ENCODE measurements around the gene OR6Q1.

The OR6Q1 gene

DNA sequence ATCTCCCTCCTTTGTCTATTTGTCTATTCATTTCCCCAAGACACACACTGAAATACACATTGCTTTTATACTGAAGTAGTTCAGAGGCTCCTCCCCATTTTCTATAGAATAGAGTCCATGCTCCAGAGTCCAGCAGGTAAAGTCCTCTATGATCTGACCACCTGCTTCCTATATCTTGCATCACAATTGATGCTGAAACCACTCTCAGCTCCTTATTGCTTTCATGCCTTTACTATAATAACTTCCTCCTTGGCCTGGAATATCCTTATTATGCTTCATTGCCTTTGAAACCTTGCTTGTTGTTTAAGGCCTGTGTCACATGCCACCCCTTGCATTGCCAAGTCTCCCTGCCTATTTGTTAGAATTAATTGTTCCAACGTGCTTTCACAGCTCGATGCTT is 12.6 kb downstream of the OR6Q1 start:
- TF ChIP-seq ZBTB7A (IDR thresholded peaks at IDR 0.05; ENCODE audit: low read depth), result no peak
- TF ChIP-seq EGR1 (IDR thresholded peaks at IDR 0.05), result no peak
- no peak for TF ChIP-seq NFIC (IDR thresholded peaks at IDR 0.05)
- TF ChIP-seq TEAD4 (IDR thresholded peaks at IDR 0.05), result no peak
- no peak for TF ChIP-seq YY1 (IDR thresholded peaks at IDR 0.05; ENCODE audit: low read depth)
- TF ChIP-seq CREB1 (IDR thresholded peaks at IDR 0.05; ENCODE audit: low read depth), result no peak
- TF ChIP-seq, protein P1, sequence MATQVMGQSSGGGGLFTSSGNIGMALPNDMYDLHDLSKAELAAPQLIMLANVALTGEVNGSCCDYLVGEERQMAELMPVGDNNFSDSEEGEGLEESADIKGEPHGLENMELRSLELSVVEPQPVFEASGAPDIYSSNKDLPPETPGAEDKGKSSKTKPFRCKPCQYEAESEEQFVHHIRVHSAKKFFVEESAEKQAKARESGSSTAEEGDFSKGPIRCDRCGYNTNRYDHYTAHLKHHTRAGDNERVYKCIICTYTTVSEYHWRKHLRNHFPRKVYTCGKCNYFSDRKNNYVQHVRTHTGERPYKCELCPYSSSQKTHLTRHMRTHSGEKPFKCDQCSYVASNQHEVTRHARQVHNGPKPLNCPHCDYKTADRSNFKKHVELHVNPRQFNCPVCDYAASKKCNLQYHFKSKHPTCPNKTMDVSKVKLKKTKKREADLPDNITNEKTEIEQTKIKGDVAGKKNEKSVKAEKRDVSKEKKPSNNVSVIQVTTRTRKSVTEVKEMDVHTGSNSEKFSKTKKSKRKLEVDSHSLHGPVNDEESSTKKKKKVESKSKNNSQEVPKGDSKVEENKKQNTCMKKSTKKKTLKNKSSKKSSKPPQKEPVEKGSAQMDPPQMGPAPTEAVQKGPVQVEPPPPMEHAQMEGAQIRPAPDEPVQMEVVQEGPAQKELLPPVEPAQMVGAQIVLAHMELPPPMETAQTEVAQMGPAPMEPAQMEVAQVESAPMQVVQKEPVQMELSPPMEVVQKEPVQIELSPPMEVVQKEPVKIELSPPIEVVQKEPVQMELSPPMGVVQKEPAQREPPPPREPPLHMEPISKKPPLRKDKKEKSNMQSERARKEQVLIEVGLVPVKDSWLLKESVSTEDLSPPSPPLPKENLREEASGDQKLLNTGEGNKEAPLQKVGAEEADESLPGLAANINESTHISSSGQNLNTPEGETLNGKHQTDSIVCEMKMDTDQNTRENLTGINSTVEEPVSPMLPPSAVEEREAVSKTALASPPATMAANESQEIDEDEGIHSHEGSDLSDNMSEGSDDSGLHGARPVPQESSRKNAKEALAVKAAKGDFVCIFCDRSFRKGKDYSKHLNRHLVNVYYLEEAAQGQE (IDR thresholded peaks at IDR 0.05; ENCODE audit: low read depth), result no peak
- TF ChIP-seq FOXM1 (IDR thresholded peaks at IDR 0.05; ENCODE audit: borderline replicate concordance, low read depth), result no peak
- no peak for TF ChIP-seq TAF1 (IDR thresholded peaks at IDR 0.05; ENCODE audit: low read depth)
- TF ChIP-seq, protein P2, sequence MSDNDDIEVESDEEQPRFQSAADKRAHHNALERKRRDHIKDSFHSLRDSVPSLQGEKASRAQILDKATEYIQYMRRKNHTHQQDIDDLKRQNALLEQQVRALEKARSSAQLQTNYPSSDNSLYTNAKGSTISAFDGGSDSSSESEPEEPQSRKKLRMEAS (IDR thresholded peaks at IDR 0.05), result no peak

DNA sequence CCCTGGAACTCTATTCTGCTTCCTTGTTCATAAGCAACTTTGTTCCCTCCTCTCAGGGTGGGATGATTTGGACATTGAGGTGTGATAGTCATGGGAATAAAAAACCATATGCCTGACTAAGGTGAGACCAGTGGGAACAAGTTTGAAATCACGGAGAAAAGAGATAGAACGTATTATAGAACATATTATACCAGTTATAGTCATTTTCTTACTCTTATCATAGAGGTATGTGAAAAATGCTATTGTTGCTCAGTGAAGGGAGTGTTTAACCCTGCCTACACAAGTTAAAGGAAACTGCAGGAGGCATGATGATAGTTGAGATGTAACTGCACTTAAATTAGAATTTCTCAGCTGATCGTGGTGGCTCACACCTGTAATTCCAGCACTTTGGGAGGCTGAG is 15.5 kb downstream of the OR6Q1 start:
- TF ChIP-seq EP300 (IDR thresholded peaks at IDR 0.05; ENCODE audit: borderline replicate concordance) (no peak), TEAD4 (IDR thresholded peaks at IDR 0.05) (no peak), TCF12 (IDR thresholded peaks at IDR 0.05; ENCODE audit: low read depth) (no peak), CEBPB (IDR thresholded peaks at IDR 0.05) (no peak), FOXM1 (IDR thresholded peaks at IDR 0.05; ENCODE audit: borderline replicate concordance, low read depth) (no peak), CREB1 (IDR thresholded peaks at IDR 0.05; ENCODE audit: low read depth) (no peak)
- TF ChIP-seq, protein P3, sequence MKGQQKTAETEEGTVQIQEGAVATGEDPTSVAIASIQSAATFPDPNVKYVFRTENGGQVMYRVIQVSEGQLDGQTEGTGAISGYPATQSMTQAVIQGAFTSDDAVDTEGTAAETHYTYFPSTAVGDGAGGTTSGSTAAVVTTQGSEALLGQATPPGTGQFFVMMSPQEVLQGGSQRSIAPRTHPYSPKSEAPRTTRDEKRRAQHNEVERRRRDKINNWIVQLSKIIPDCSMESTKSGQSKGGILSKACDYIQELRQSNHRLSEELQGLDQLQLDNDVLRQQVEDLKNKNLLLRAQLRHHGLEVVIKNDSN (IDR thresholded peaks at IDR 0.05), result no peak
- TF ChIP-seq, protein P1 (IDR thresholded peaks at IDR 0.05; ENCODE audit: low read depth), result no peak
- TF ChIP-seq, protein P2 (IDR thresholded peaks at IDR 0.05), result no peak

DNA sequence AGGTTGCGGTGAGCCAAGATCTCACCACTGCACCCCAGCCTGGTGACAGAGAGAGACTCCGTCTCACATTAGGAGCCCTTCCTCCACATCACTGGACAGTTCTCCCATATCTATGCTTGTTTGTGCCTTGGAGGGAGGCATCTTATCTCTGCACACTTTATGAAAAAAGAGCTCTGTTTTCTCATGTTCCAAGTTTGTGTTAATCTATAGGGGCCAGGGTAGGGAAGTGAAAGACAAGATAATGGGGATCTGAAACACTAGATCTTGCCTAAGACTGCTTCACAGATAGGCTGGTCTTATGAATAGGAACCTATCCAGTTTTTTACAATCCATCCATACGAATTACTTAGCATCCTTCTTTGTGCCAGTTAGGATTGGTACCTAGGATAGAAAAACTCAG is 17.1 kb downstream of the OR6Q1 start:
- no peak for TF ChIP-seq TEAD4 (IDR thresholded peaks at IDR 0.05)
- no peak for TF ChIP-seq RAD21 (IDR thresholded peaks at IDR 0.05; ENCODE audit: low read depth)
- TF ChIP-seq, protein P2 (IDR thresholded peaks at IDR 0.05), result no peak
- TF ChIP-seq EP300 (IDR thresholded peaks at IDR 0.05; ENCODE audit: borderline replicate concordance), result no peak
- TF ChIP-seq, protein P1 (IDR thresholded peaks at IDR 0.05; ENCODE audit: low read depth), result no peak
- no peak for TF ChIP-seq TAF1 (IDR thresholded peaks at IDR 0.05; ENCODE audit: low read depth)
- no peak for TF ChIP-seq FOXM1 (IDR thresholded peaks at IDR 0.05; ENCODE audit: borderline replicate concordance, low read depth)
- no peak for TF ChIP-seq TCF12 (IDR thresholded peaks at IDR 0.05; ENCODE audit: low read depth)
- no peak for TF ChIP-seq CREB1 (IDR thresholded peaks at IDR 0.05; ENCODE audit: low read depth)
- no peak for TF ChIP-seq ZBTB7A (IDR thresholded peaks at IDR 0.05; ENCODE audit: low read depth)
- no peak for TF ChIP-seq NFIC (IDR thresholded peaks at IDR 0.05)
- TF ChIP-seq YY1 (IDR thresholded peaks at IDR 0.05; ENCODE audit: low read depth), result no peak
- no peak for TF ChIP-seq CEBPB (IDR thresholded peaks at IDR 0.05)
- TF ChIP-seq EGR1 (IDR thresholded peaks at IDR 0.05), result no peak
- TF ChIP-seq, protein P3 (IDR thresholded peaks at IDR 0.05), result no peak

DNA sequence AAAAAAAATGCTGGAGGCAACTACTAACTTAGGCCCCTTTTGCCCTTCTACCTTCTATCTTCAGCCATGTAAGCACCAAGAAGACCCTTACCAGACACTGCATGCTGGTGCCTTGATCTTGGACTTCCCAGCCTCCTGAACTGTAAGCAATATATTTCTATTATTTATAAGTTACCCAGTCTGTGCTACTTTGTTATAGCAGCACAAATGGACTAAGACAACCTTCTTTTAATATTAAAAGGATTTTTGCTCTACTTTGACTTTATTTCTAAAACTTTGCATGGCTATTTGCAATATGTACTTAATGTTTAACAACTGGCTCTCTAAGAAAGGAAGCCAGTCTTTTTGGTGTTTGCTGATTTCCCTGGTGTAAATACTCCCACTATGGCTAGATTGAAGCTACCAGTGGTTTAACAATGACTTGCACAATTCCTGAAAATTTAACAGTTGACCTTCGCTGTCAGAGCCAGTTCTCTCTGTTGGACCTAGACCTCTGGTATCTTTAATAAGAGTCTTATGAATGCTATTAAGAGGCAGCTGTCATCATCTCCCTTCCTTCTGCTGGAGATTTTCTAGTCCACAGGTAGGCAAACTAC is 25.2 kb downstream of the OR6Q1 start:
- TF ChIP-seq ZBTB7A (IDR thresholded peaks at IDR 0.05; ENCODE audit: low read depth), result no peak
- TF ChIP-seq YY1 (IDR thresholded peaks at IDR 0.05; ENCODE audit: low read depth), result no peak
- TF ChIP-seq CEBPB (IDR thresholded peaks at IDR 0.05), result no peak
- TF ChIP-seq TCF12 (IDR thresholded peaks at IDR 0.05; ENCODE audit: low read depth), result no peak
- TF ChIP-seq, protein P2 (IDR thresholded peaks at IDR 0.05), result no peak
- no peak for TF ChIP-seq EP300 (IDR thresholded peaks at IDR 0.05; ENCODE audit: borderline replicate concordance)
- TF ChIP-seq, protein P1 (IDR thresholded peaks at IDR 0.05; ENCODE audit: low read depth), result no peak
- TF ChIP-seq TEAD4 (IDR thresholded peaks at IDR 0.05), result no peak

Measured in Ishikawa (cell line).